GM23338 (cell line): ENCODE results near the gene ARRDC5. TPM values are rescaled to one million over a fixed set of nuclear protein-coding genes. Genes with fewer than 3 reads are reported as not detected.

Experiments
- ATAC-seq: fragments of 200-7000 bp; cut with Tn5 transposase; 3 replicates; pipeline ENCODE4 v1.9.1; 2020
- DNase-seq: peaks from one replicate; pipeline ENCODE4 v3.0.0-alpha.2; 2015; ENCODE audit warnings: low spot score
- H2AFZ ChIP-seq: fragments of 200-600 bp; sonication (generic); 2 replicates; pipeline ENCODE4 v1.8.0; 2016; ENCODE audit warnings: antibody characterized with exemption, mild to moderate bottlenecking, moderate library complexity
- H3F3A ChIP-seq: fragments of 200-600 bp; sonication (generic); replicated peaks from 2 replicates; pipeline ENCODE4 v1.8.0; 2017; ENCODE audit warnings: antibody characterized with exemption, mixed run types, low read depth
- H3K27ac ChIP-seq: fragments of 200-600 bp; sonication (generic); 2 replicates; pipeline ENCODE4 v1.6.1; 2016; ENCODE audit warnings: low read depth
- H3K27me3 ChIP-seq: fragments of 200-600 bp; sonication (generic); 2 replicates; pipeline ENCODE4 v1.8.0; 2016; ENCODE audit warnings: mild to moderate bottlenecking, mixed run types, moderate library complexity; ENCODE audit not compliant: insufficient read depth
- H3K36me3 ChIP-seq: fragments of 200-600 bp; sonication (generic); 2 replicates; pipeline ENCODE4 v1.8.0; 2016; ENCODE audit warnings: mild to moderate bottlenecking; ENCODE audit not compliant: insufficient read depth
- H3K4me1 ChIP-seq: fragments of 200-600 bp; sonication (generic); 2 replicates; pipeline ENCODE4 v1.8.0; 2016; ENCODE audit warnings: mild to moderate bottlenecking, moderate library complexity; ENCODE audit not compliant: insufficient read depth
- H3K4me2 ChIP-seq: fragments of 200-600 bp; sonication (generic); 2 replicates; pipeline ENCODE4 v1.7.1; 2017; ENCODE audit warnings: mixed run types
- H3K4me3 ChIP-seq: fragments of 200-600 bp; sonication (generic); 2 replicates; pipeline ENCODE4 v1.6.1; 2016; ENCODE audit warnings: mixed run types
- H3K79me2 ChIP-seq: fragments of 200-600 bp; sonication (generic); replicated peaks from 2 replicates; pipeline ENCODE4 v1.8.0; 2017; ENCODE audit warnings: mild to moderate bottlenecking; ENCODE audit not compliant: insufficient read depth
- H3K9me2 ChIP-seq: fragments of 200-600 bp; sonication (generic); 2 replicates; pipeline ENCODE4 v1.8.0; 2017; ENCODE audit not compliant: insufficient read depth
- H4K20me1 ChIP-seq: fragments of 200-600 bp; sonication (generic); replicated peaks from 2 replicates; pipeline ENCODE4 v1.8.0; 2017; ENCODE audit warnings: mild to moderate bottlenecking; ENCODE audit not compliant: insufficient read depth
- H3K27ac Mint-ChIP-seq: 2 replicates; pipeline ENCODE4 v1.8.0; 2020; ENCODE audit warnings: inconsistent platforms, mild to moderate bottlenecking, moderate library complexity, mixed read lengths
- H3K27me3 Mint-ChIP-seq: 3 replicates; pipeline ENCODE4 v1.8.0; 2022; ENCODE audit warnings: low read depth, mild to moderate bottlenecking, moderate library complexity, mixed read lengths, inconsistent platforms; ENCODE audit not compliant: insufficient read depth, poor library complexity
- H3K36me3 Mint-ChIP-seq: 3 replicates; pipeline ENCODE4 v1.8.0; 2021; ENCODE audit warnings: low read depth, mild to moderate bottlenecking, inconsistent platforms, moderate library complexity, mixed read lengths
- H3K4me1 Mint-ChIP-seq: 3 replicates; pipeline ENCODE4 v1.8.0; 2020; ENCODE audit warnings: mild to moderate bottlenecking, inconsistent platforms, mixed read lengths
- H3K4me3 Mint-ChIP-seq: 3 replicates; pipeline ENCODE4 v1.8.0; 2021; ENCODE audit warnings: moderate library complexity, mild to moderate bottlenecking, inconsistent platforms, mixed read lengths
- H3K9me3 Mint-ChIP-seq: 3 replicates; pipeline ENCODE4 v1.8.0; 2020; ENCODE audit warnings: moderate library complexity, mild to moderate bottlenecking, inconsistent platforms, mixed read lengths
- CREB1 ChIP-seq: fragments of 250-450 bp; sonication (Bioruptor Pico); IDR thresholded peaks from 2 replicates; pipeline ENCODE4 v1.5.0; 2020; ENCODE audit warnings: low read depth, mild to moderate bottlenecking, moderate library complexity
- CTCF ChIP-seq, 2 experiments: fragments of 200-600 bp in 1 of 2; sonication (generic) in 1 of 2; conservative IDR thresholded peaks; 2 replicates each; pipeline versions ENCODE4 v1.5.1 to v1.6.1; 2016 to 2017; ENCODE audit warnings: antibody characterized with exemption in 2 of 2, low read depth in 2 of 2, mild to moderate bottlenecking in 2 of 2, moderate library complexity in 1 of 2
- ETS1 ChIP-seq: IDR thresholded peaks from 2 replicates; pipeline ENCODE4 v1.6.1; 2016; ENCODE audit warnings: antibody characterized with exemption
- EZH2 ChIP-seq: fragments of 200-600 bp; sonication (generic); IDR thresholded peaks from one replicate; pipeline ENCODE4 v1.8.0; 2017; ENCODE audit warnings: antibody characterized with exemption, mild to moderate bottlenecking, low read depth; ENCODE audit not compliant: unreplicated experiment
- EZH2phosphoT487 ChIP-seq: fragments of 200-600 bp; sonication (generic); IDR thresholded peaks from one replicate; pipeline ENCODE4 v1.8.1; 2018; ENCODE audit warnings: antibody characterized with exemption; ENCODE audit not compliant: unreplicated experiment
- JUNB ChIP-seq: IDR thresholded peaks from one replicate; pipeline ENCODE4 v1.6.1; 2016; ENCODE audit warnings: antibody characterized with exemption; ENCODE audit not compliant: unreplicated experiment
- NANOG ChIP-seq: IDR thresholded peaks from 2 replicates; pipeline ENCODE4 v1.6.1; 2016; ENCODE audit warnings: antibody characterized with exemption, borderline replicate concordance
- POLR2AphosphoS5 ChIP-seq: IDR thresholded peaks from 2 replicates; pipeline ENCODE4 v1.6.1; 2016; ENCODE audit warnings: antibody characterized with exemption, low read depth
- STAT1 ChIP-seq: IDR thresholded peaks from one replicate; pipeline ENCODE4 v1.6.1; 2016; ENCODE audit warnings: antibody characterized with exemption; ENCODE audit not compliant: unreplicated experiment
- ZNF114 ChIP-seq: fragments of 250-450 bp; sonication (Bioruptor Pico); IDR thresholded peaks from 2 replicates; pipeline ENCODE4 v1.5.0; 2020; ENCODE audit warnings: mild to moderate bottlenecking, moderate library complexity
- ZNF331 ChIP-seq: fragments of 250-450 bp; sonication (Bioruptor Pico); IDR thresholded peaks from 2 replicates; pipeline ENCODE4 v1.5.0; 2020; ENCODE audit warnings: low read depth, mild to moderate bottlenecking, moderate library complexity
- polyA plus RNA-seq: library from polyadenylated mRNA; unstranded; fragments of >200 nt; fragmentation: Nextera tagmentation; extraction: Ambion mirVana; gene quantifications from 2 replicates; pipeline ENCODE4 v1.2.1, GENCODE V29; 2016
- total RNA-seq: library from RNA; depleted of rRNA; stranded (reverse); fragments of >200 nt; shearing (Covaris generic); gene quantifications from 2 replicates; pipeline ENCODE4 v1.2.3, GENCODE V29; 2014

Gene ARRDC5
- total and polyA plus RNA-seq, 2 experiments from 2014 or later, result not detected

GRCh38 chr19:4916292-4917082 is 13.8 kb upstream of the ARRDC5 start:
- Mint-ChIP-seq H3K4me3 (no peak overlapping the region), H3K4me1 (peaks cover 11% of the 10 kb centered on the region), H3K27me3 (peaks cover 14% of the 10 kb centered on the region), H3K27ac (no peak overlapping the region), H3K9me3 (no peaks in the 10 kb centered on the region), H3K36me3 (peaks cover 69% of the 10 kb centered on the region)
- Histone ChIP-seq H3K4me2 (no peak overlapping the region), H3F3A (peaks cover 5% of the 10 kb centered on the region), H3K4me1 (peaks cover 2% of the 10 kb centered on the region), H3K27ac (no peak overlapping the region), H2AFZ (no peak overlapping the region), H3K4me3 (no peak overlapping the region), H3K27me3 (no peaks in the 10 kb centered on the region), H3K79me2 (peaks cover 82% of the 10 kb centered on the region), H4K20me1 (peaks cover 35% of the 10 kb centered on the region), H3K9me2 (no peaks in the 10 kb centered on the region), H3K36me3 (peaks cover 6% of the 10 kb centered on the region; the same call in 1 of the 2 replicates)
- no peak for TF ChIP-seq ETS1
- TF ChIP-seq CREB1, result no peak
- TF ChIP-seq EZH2phosphoT487, result no peak
- TF ChIP-seq EZH2, result no peak
- TF ChIP-seq JUNB, result no peak
- TF ChIP-seq CTCF (conservative IDR thresholded peaks at IDR 0.05; ENCODE audit: low read depth in 2 of 2), result no peak
- no peak for TF ChIP-seq ZNF331 (CRISPR knock-in tag)
- no peak for TF ChIP-seq NANOG
- TF ChIP-seq STAT1, result no peak
- no peak for TF ChIP-seq POLR2AphosphoS5
- no peak for TF ChIP-seq ZNF114 (CRISPR knock-in tag)
- no peak for ATAC-seq
- DNase-seq, result no peak

- DNase-seq (no peak), ATAC-seq (0 out of 3 replicates have a peak, but pooled peaks have one; percentile 8)
- Histone ChIP-seq H3K36me3 (0 out of 2 replicates have a peak, but pooled peaks cover 6% of the 10 kb centered on the region), H3F3A (peaks cover 15% of the 10 kb centered on the region), H3K27me3 (no peaks in the 10 kb centered on the region), H3K4me2 (no peak overlapping the region), H3K4me3 (no peak overlapping the region), H3K27ac (no peak overlapping the region), H4K20me1 (peaks cover 35% of the 10 kb centered on the region), H3K79me2 (peaks cover 73% of the 10 kb centered on the region), H2AFZ (no peak overlapping the region), H3K9me2 (no peaks in the 10 kb centered on the region), H3K4me1 (peaks cover 14% of the 10 kb centered on the region)
- Mint-ChIP-seq H3K27me3 (peaks cover 13% of the 10 kb centered on the region), H3K4me1 (peaks cover 21% of the 10 kb centered on the region), H3K36me3 (peaks cover 58% of the 10 kb centered on the region), H3K4me3 (no peak overlapping the region), H3K27ac (peak overlapping the region; percentile 36; the same call in 1 of the 2 replicates), H3K9me3 (no peaks in the 10 kb centered on the region)
- TF ChIP-seq NANOG (no peak), POLR2AphosphoS5 (no peak), EZH2 (no peak), CREB1 (no peak), EZH2phosphoT487 (no peak)
Measured at GRCh38 chr19:4914736-4915501, 12.2 kb upstream of the ARRDC5 start.
